Measurements from ENCODE around the gene CYP2U1. TPM values are rescaled to one million over a fixed set of nuclear protein-coding genes. Genes with fewer than 3 reads are reported as not detected.
A peak's percentile ranks its signal among the peaks of the same experiment; 100 is the strongest.

The CYP2U1 gene
- total and polyA plus RNA-seq, 2 of the 4 experiments (the other 2 are of a cell fraction) = 6.1 to 11.1 TPM

DNA sequence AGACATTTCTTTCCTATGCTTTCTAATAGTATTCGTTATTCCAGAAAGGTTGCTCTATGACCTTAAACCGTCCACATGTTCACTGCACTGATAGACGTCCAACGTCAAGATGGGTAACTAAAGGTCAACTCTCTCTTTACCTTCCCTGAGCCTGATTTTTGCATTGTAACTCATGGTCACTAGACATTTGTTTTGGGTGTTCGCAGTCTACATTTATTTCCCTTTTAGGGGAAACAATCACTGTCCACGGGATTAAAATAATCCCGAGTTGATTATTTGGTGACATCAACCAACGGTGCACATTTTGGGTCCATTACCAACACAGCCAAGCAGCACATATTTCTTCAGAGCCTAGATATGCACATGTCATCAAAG is 57.8 kb downstream of the CYP2U1 start:
- Histone ChIP-seq H3K27me3 (ENCODE audit: control insufficient read depth, insufficient read depth, low read length) (no peaks in the 10 kb centered on the region; the same call in 1 of the 2 replicates), H3K4me1 (ENCODE audit: control insufficient read depth, insufficient read depth, low read length) (no peaks in the 10 kb centered on the region), H3K36me3 (ENCODE audit: control insufficient read depth, insufficient read depth, low read length) (no peaks in the 10 kb centered on the region), H4K5ac (ENCODE audit: low read depth, low read length) (no peak overlapping the region), H3K79me1 (ENCODE audit: low read depth in 1 of 2, low read length in 2 of 2) (peaks cover 5 to 8% of the 10 kb centered on the region in 2 experiments; a peak in 2 of 4 replicates), H3K14ac (replicated peaks; ENCODE audit: low read depth, low read length) (no peak overlapping the region), H4K91ac (ENCODE audit: insufficient read depth, low read depth, low read length) (no peak overlapping the region), H4K20me1 (ENCODE audit: insufficient read depth, low read length) (no peaks in the 10 kb centered on the region), H3K23ac (ENCODE audit: low read depth, low read length) (no peak overlapping the region), H2BK120ac (ENCODE audit: low read depth, low read length) (no peak overlapping the region), H2BK15ac (ENCODE audit: low read depth, low read length) (no peak overlapping the region), H2AK9ac (replicated peaks; ENCODE audit: low read depth, low read length, poor library complexity) (peak overlapping the region; percentile 46), H2BK5ac (ENCODE audit: low read depth, low read length, poor library complexity, severe bottlenecking) (no peak overlapping the region), H2AK5ac (ENCODE audit: low read depth, low read length) (no peak overlapping the region), H3K9ac (ENCODE audit: low read depth, low read length) (peak overlapping the region; percentile 64; the same call in 1 of the 2 replicates), H3K4me2 (ENCODE audit: low read depth, low read length) (peak overlapping the region; percentile 99), H2BK20ac (ENCODE audit: low read depth, low read length) (no peak overlapping the region), H2AFZ (replicated peaks; ENCODE audit: low read length, poor library complexity) (peak overlapping the region; percentile 99), H3K56ac (ENCODE audit: extremely low read depth, insufficient read depth, low read length) (no peak overlapping the region), H3K9me3 (ENCODE audit: control insufficient read depth, insufficient read depth, low read length) (no peaks in the 10 kb centered on the region), H3K4ac (ENCODE audit: low read depth, low read length) (no peak overlapping the region), H4K8ac (ENCODE audit: low read depth in 2 of 2, low read length in 2 of 2) (no peak overlapping the region), H3K4me3 (ENCODE audit: insufficient read depth, low read depth, low read length) (peak overlapping the region; percentile 84), H3K18ac (ENCODE audit: low read depth, low read length) (no peak overlapping the region), H3K27ac (ENCODE audit: insufficient read depth, low read length) (no peak overlapping the region), H3K9me1 (ENCODE audit: insufficient read depth, low read length) (no peaks in the 10 kb centered on the region)
- no peak for TF ChIP-seq NFE2L2 (IDR thresholded peaks at IDR 0.05; ENCODE audit: low read depth, low read length)
- TF ChIP-seq, protein P1, sequence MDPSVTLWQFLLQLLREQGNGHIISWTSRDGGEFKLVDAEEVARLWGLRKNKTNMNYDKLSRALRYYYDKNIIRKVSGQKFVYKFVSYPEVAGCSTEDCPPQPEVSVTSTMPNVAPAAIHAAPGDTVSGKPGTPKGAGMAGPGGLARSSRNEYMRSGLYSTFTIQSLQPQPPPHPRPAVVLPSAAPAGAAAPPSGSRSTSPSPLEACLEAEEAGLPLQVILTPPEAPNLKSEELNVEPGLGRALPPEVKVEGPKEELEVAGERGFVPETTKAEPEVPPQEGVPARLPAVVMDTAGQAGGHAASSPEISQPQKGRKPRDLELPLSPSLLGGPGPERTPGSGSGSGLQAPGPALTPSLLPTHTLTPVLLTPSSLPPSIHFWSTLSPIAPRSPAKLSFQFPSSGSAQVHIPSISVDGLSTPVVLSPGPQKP (IDR thresholded peaks at IDR 0.05; ENCODE audit: borderline replicate concordance, low read depth, low read length) = no peak
- DNase-seq (no peak), ATAC-seq (ENCODE audit: low read depth) (no peak)
- in situ Hi-C loops (cut with MboI; ENCODE audit: low sequenced_read_pairs) = no loop called here
- ChIA-PET POLR2A (ENCODE audit: unreplicated experiment) (no interaction called here), CTCF (interaction anchor here (0.5 kb wide), 1 partner anchor 1192 kb away, joined by 4 read pairs; no protein-coding TSS in a partner anchor)
- intact Hi-C loops (cut with micrococcal nuclease) = loop anchor here (5.0 kb wide), 1 partner anchor 57 kb away; the partner anchor contains the start of gene CYP2U1
- dilution Hi-C loops (cut with HindIII; ENCODE audit: low sequenced_read_pairs, unreplicated experiment) = no loop called here
- 0% methylated on average over 1 of the region's 8 CpGs; no CpG with 5 or more reads in 1 of the 2 experiments for WGBS, 2 experiments (ENCODE audit: extremely low coverage in 2 of 2, insufficient read length in 1 of 2)
- BruUV-seq (replicated peaks) = no TSS peak
